ENCODE results near the gene RAB4B.
"Not testable (repeated sequence)": the region's sequence is repeated elsewhere in the genome, so short reads cannot be mapped to it uniquely, and the experiment has no call there.

The RAB4B gene

GRCh38 chr19:40780582-40780981, 2.5 kb downstream of the RAB4B start:
- DNase-seq (ENCODE audit: low read depth), result no peak

DNA sequence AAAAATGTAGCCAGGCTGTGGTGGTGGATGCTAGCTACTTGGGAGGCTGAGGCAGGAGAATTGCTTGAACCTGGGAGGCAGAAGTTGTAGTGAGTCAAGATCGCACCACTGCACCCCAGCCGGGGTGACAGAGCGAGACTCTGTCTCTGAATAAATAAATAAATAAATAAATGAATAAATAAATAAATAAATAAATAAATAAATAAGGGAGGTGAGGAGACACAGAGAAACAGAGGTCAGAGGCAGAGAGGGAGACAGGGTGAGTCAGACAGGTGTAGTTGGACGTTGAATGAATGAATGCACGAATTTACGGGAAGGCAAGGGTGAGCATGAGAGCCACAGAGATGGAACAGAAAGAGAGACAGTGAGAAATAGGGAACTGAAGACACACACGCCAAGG, 3.1 kb downstream of the RAB4B start:
- no peak for DNase-seq (ENCODE audit: low read depth)

GRCh38 chr19:40783711-40784110, 5.7 kb downstream of the RAB4B start:
- DNase-seq (ENCODE audit: low read depth), result no peak

- not testable (repeated sequence) for DNase-seq (ENCODE audit: low read depth)
These were observed 6.1 kb downstream of the RAB4B start for GRCh38 chr19:40784146-40784545.

GRCh38 chr19:40785526-40785925, 7.5 kb downstream of the RAB4B start:
- no peak for DNase-seq (ENCODE audit: low read depth)

DNA sequence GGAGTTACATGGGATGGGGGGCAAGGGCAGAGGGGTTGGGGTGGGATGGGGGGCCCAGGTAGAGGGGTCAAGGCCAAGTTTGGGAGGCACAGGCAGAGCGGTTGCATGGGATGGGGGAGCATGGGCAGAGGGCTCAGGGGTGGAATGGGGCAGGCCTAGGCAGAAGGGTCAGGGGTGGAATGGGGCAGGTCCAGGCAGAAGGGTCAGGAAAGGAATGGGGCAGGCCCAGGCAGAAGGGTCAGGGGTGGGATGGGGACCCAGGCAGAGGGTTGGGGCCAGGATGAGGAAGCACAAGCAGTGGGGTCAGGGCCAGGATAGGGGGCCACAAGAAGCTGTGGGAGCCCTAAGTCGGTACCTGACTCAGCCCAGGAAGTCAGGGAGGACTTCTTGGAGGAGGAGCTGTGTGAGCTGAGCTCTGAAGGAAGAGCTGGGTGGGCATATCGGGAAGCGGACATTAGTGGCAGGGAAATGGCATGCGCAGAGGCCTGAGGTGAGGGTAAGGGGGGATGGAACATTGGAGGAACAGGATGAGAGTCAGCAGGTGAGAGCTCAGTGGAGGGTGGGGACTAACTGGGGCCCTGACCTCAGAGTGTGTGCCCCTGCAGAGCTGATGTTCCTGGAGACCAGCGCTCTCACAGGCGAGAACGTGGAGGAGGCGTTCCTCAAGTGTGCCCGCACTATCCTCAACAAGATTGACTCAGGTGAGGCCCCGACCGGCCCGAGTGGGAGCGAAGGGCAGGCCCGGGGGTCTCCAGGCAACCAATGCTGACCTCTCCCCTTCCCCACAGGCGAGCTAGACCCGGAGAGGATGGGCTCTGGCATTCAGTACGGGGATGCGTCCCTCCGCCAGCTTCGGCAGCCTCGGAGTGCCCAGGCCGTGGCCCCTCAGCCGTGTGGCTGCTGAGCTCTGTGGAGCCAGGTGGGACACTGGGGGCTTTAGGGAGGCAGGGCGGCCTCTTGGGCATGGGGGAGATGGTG, 8.3 kb downstream of the RAB4B start:
- DNase-seq (ENCODE audit: low read depth), result no peak

DNA sequence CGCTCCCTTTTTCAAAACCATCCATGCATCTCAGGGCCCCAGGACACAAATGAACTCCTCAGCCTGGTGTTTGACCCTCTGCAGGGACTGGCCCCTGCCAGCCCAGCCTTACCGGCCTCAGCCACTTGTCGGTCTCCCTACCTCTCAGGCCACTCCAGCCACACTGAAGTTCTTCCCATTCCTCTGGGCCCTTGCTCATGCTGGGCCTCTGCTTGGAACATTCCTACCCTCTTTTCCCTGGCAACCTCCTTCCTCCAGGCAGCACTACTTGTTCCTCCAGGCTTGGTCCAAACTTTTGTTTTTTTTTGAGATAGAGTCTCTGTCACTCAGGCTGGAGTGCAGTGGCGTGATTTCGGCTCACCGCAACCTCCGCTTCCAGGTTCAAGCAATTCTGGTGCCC, 13.3 kb downstream of the RAB4B start:
- no peak for DNase-seq (ENCODE audit: low read depth)

DNA sequence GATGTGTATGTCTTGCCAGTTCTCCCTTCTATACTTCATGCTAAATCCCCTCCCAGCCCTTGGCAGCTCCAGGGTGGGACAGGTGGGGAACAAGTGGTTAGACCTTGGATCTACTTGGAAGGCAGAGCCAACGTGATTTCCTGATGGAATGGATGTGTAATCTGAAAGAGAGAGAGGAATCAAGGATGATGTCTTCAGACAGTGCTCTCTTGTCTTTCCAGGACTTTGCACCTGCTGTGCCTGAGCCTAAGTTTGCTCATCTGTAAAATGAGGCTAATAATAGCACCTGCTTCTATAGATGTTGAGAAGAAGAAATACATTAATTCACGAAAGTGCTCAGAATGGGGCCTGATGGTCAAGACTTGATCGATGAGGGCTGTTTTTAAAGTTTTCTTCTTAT, 13.9 kb downstream of the RAB4B start:
- DNase-seq (ENCODE audit: low read depth), result no peak

DNA sequence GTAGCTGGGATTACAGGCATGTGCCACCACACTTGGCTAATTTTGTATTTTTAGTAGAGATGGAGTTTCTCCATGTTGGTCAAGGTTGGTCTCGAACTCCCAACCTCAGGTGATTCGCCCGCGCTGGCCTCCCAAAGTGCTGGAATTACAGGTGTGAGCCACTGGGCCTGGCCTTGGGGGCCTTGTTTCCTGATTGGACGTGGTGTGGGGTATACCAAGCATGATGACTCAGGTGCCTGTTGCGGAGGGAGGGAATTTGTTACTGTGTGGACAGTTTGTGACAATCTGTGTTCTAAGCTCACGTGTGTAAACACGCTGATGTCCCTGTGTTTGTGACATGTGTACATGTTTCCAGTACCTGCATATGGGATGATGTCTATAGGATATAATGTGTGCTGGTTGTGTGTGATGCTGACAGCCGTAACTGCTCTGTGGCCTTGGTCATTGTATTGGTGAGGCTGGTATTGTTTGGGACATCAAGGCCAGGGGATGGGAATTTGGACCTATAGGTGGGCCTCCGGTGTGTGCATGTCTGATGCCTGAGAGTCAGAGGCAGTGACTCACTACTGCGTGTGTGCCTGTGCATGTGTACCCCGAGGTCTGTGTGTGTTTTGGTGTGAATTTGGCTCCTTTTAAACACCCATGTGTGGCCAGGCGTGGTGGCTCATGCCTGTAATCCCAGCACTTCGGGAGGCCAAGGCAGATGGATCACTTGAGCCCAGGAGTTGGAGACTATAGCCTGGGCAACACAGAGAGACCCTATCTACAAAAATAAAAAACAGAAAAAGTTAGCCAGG, 19.3 kb downstream of the RAB4B start:
- no peak for DNase-seq (ENCODE audit: low read depth)

DNA sequence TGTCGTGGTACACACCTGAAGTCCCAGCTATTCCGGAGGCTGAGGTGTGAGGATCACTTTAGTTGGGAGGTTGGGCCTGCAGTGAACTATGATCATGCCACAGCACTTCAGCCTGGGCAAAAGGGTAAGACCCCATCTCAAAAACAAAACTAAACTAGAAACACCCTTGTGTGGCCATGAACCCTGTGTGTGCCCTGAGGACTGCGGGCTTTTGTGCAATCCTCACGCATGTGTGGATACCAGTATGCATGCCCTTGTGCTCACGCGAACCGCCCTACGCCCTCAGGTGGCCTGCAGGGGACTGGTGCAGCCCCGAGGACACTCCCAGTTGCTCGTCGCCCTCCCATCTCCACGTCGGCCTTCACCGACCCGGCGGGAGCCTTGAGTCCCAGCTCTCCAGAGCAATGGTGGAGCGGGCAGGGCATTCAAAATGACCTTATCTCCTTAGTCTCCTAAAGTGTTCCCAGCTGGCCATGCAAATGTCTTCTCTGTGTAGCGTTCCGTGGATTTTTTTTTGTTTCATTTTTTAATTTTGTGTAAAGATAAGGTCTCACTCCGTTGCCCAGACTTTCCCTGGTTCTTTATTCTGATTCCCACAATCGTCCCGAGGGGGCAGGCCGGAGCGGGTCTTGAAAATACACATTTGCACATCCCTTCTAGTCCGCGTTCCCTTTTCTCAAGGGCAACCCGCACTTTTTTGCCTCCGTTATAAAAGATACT, 20.1 kb downstream of the RAB4B start:
- peak; percentile 59 for DNase-seq (ENCODE audit: low read depth)

DNA sequence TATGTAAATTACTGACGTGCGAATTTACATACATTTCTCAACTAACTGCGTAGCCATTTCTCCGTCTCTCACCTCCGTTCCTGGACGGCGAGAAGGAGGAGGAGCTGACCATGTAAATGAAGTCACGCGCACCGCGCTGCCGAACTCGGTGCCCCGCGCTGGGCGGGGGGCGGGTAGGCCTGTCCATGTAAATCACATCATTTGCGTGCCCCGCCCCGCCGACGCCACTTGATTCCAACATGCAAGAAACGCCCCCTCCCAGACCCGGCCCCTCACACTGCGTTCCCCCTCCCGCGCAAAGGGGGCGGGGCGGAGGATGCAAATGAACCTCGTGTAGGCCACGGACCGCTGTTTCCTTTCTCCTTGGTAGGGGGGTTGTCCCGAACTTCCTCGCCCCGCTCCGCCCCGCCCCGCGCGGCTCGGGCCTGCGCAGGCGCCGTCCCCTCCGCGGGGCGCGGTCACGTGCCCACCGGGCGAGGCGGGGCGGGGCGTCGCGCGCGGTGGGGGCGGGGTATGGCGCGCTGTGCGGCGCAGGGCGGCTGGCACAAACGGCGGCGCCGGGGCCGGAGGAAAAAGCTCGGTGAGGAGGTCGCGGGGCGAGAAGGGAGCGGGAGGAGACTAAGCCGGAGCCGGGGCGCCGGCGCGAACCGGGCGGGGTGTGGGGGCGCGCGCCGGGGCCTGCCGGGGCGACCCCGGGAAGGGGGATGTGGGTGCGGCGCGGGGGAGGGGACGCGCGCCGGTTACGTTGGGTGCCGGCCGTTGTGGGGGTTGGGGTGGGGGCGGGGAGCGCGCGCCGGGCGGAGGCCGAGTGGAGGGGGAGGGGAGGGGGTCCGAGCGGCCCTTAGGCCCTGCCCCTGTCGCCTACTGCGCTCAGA, 20.9 kb downstream of the RAB4B start, which contains the start of gene EGLN2:
Gene EGLN2 (plus strand): TSS at position 509 of the 875 bp plus-strand sequence. CDS start 1,382 bp downstream, outside the sequence.
- peak; percentile 100 for DNase-seq (ENCODE audit: low read depth)

GRCh38 chr19:40799558-40800338, 21.7 kb downstream of the RAB4B start:
- DNase-seq (ENCODE audit: low read depth), result no peak

DNA sequence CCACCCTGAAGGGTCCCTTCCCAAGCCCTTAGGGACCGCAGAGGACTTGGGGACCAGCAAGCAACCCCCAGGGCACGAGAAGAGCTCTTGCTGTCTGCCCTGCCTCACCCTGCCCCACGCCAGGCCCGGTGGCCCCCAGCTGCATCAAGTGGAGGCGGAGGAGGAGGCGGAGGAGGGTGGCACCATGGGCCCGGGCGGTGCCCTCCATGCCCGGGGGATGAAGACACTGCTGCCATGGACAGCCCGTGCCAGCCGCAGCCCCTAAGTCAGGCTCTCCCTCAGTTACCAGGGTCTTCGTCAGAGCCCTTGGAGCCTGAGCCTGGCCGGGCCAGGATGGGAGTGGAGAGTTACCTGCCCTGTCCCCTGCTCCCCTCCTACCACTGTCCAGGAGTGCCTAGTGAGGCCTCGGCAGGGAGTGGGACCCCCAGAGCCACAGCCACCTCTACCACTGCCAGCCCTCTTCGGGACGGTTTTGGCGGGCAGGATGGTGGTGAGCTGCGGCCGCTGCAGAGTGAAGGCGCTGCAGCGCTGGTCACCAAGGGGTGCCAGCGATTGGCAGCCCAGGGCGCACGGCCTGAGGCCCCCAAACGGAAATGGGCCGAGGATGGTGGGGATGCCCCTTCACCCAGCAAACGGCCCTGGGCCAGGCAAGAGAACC, 22.4 kb downstream of the RAB4B start:
- no peak for DNase-seq (ENCODE audit: low read depth)

DNA sequence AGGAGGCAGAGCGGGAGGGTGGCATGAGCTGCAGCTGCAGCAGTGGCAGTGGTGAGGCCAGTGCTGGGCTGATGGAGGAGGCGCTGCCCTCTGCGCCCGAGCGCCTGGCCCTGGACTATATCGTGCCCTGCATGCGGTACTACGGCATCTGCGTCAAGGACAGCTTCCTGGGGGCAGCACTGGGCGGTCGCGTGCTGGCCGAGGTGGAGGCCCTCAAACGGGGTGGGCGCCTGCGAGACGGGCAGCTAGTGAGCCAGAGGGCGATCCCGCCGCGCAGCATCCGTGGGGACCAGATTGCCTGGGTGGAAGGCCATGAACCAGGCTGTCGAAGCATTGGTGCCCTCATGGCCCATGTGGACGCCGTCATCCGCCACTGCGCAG, 22.9 kb downstream of the RAB4B start:
- no peak for DNase-seq (ENCODE audit: low read depth)

GRCh38 chr19:40801426-40802299, 23.6 kb downstream of the RAB4B start:
- no peak for DNase-seq (ENCODE audit: low read depth)

DNA sequence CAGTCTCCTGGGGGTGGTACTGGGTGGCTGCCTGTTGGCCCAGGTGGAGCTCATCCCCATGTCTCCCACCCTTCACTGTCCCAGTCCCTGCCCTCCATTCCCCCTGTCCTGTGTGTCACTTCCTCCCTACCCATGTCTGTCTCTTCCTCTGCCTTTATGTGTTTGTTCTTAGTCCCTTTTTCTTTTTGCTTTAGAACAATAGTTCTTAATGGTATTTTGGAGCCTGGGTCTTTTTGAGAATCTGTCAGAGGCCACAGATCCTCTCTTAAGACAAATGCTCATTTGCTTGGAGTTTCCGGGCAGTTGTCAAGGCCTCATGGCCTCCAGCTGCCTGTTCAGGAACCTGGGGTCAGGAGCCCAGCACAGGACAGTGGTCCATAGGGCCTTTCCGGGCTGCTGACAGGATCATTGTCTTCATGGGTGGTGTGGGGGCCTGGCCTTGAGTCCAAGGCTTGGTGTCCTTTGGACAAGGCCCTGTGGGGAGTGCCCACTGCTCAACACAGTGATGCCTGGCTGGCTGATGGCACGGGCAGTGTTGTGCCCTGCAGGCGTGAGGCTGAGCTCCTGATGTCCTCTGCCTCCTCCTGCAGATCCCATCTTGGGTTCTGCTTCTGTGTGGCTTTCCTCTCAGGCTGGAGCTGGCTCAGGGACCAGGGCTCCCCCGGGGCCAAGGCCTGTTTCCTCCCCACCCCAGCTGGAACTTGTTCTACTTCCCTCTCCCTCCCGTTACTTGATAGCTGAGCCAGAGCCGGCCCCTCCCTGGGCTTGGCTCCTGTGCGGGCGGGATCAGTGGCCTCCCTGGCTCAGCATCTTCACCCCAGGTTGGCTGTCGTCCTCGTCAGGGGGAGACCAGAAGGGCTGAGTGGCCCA, 24.5 kb downstream of the RAB4B start:
- no peak for DNase-seq (ENCODE audit: low read depth)

GRCh38 chr19:40803170-40803856, 25.3 kb downstream of the RAB4B start:
- no peak for DNase-seq (ENCODE audit: low read depth)
